ENCODE measurements around the gene TCHP.

DNA sequence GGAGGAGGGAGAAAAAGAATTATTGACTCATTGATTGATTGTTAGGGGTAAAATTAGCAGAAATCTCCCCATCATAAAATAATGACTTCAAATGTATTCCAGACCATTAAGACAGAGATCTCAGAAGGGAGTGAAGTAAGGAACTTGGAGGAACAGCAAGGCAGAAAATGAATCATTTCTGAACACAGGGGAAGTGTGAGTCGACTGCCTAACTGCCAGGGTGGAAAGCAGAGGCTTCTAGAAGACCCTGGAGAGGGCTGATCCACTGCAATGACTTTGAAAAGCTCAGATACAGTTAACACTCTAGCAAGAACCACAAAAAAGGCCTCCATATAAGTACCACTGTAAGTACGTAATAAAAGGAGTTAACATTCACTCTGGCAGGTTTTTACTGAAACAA, 29.4 kb upstream of the TCHP start:
- TF ChIP-seq EZH2 (IDR thresholded peaks at IDR 0.05; ENCODE audit: borderline replicate concordance, insufficient read depth, low read depth, low read length, poor library complexity, severe bottlenecking) (no peak), CTCF (IDR thresholded peaks at IDR 0.05) (no peak)
